Measurements from ENCODE around the gene ZFPM1.

ZFPM1 gene

GRCh38 chr16:88552166-88552565 is 99.1 kb downstream of the ZFPM1 start:
- ChIA-PET CTCF (interaction anchor here (1.8 kb wide), 1 partner anchor 9 kb away, joined by 6 read pairs; no protein-coding TSS in a partner anchor), POLR2A (no interaction called here)
- TF ChIP-seq, protein P1, sequence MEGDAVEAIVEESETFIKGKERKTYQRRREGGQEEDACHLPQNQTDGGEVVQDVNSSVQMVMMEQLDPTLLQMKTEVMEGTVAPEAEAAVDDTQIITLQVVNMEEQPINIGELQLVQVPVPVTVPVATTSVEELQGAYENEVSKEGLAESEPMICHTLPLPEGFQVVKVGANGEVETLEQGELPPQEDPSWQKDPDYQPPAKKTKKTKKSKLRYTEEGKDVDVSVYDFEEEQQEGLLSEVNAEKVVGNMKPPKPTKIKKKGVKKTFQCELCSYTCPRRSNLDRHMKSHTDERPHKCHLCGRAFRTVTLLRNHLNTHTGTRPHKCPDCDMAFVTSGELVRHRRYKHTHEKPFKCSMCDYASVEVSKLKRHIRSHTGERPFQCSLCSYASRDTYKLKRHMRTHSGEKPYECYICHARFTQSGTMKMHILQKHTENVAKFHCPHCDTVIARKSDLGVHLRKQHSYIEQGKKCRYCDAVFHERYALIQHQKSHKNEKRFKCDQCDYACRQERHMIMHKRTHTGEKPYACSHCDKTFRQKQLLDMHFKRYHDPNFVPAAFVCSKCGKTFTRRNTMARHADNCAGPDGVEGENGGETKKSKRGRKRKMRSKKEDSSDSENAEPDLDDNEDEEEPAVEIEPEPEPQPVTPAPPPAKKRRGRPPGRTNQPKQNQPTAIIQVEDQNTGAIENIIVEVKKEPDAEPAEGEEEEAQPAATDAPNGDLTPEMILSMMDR (IDR thresholded peaks at IDR 0.05; ENCODE audit: control extremely low read depth, extremely low read depth, low read depth, missing control alignments): no peak
- DNase-seq (ENCODE audit: extremely low spot score): no peak

GRCh38 chr16:88552815-88553214 is 99.7 kb downstream of the ZFPM1 start:
- ChIA-PET POLR2A (no interaction called here), CTCF (interaction anchor here (1.3 to 1.8 kb wide), 2 partner anchors 8 to 100 kb away, joined by 3 to 6 read pairs; partner anchors contain the start of gene ZFPM1)
- TF ChIP-seq, protein P1 (IDR thresholded peaks at IDR 0.05; ENCODE audit: control extremely low read depth, extremely low read depth, low read depth, missing control alignments): no peak
- DNase-seq (ENCODE audit: extremely low spot score): no peak

- ChIA-PET POLR2A (no interaction called here), CTCF (interaction anchor here (1.3 to 1.7 kb wide), 2 partner anchors 9 to 101 kb away, joined by 3 to 4 read pairs; partner anchors contain the start of gene ZFPM1)
- no peak for DNase-seq (ENCODE audit: extremely low spot score)
- TF ChIP-seq, protein P1 (IDR thresholded peaks at IDR 0.05; ENCODE audit: control extremely low read depth, extremely low read depth, low read depth, missing control alignments): no peak
Observed at GRCh38 chr16:88553739-88554138, 100.7 kb downstream of the ZFPM1 start.

DNA sequence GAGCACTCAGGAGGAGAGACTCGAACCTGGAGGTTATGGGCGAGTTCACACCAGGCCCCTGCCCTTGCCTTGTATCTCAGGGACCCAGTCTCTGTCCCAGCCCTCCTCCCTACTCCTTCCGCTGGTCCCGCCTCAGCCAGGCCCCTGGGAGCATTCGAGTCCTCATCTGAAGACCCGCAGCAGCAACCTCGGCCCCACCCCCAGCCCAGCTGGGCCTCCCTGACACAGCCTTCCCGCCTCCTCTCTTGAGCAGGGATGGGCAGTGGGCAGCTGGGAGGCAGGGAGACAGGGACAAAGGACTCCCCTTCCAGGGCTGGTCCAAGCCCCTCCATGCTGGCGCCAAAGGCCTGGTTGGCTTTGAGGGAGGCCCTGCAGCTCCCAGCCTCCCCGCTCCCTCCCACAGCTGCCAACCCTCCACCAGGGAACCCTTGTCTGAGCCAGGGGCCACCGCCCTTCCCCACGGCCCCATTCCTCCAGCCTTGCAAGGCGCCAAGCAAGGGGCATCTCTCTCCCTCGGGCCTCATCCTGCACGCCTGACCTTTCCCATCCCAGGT is 101.7 kb downstream of the ZFPM1 start:
- POLR2A ChIA-PET: no interaction called here
- CTCF ChIA-PET: interaction anchor here (1.2 to 1.7 kb wide), 3 partner anchors 7 to 117 kb away, joined by 3 to 4 read pairs (median 4); partner anchors contain the start of gene ZC3H18
- no peak for DNase-seq (ENCODE audit: extremely low spot score)
- TF ChIP-seq, protein P1 (IDR thresholded peaks at IDR 0.05; ENCODE audit: control extremely low read depth, extremely low read depth, low read depth, missing control alignments): no peak

DNA sequence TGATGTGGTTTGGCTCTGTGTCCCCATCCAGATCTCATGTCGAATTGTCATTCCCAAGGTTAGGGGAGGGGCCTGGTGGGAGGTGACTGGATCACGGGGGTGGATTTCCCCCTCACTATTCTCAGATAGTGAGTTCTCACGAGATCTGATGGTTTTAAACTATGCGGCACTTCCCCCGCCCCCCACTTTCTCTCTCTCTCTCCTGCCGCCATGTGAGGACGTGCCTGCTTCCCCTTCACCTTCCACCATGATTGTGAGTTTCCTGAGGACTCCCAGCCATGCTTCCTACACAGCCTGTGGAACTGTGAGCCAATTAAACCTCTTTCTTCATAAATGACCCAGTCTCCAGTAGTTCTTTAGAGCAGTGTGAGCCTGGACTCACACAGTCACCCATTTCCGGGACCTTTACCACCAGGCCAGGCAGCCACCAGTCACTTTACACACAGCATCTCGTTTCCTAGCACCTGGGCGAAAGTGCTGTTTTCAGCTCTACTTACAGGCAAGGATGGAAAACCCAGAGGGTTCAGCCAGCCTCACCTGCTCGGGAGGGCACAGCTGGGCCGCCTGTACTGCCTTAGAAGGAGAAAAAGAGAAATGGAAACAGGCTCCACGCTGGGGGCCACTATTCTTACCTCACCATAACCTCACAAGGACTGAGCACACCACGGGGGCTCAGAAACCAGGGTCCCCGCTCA is 103.4 kb downstream of the ZFPM1 start:
- ChIA-PET CTCF (no interaction called here), POLR2A (no interaction called here)
- no peak for DNase-seq (ENCODE audit: extremely low spot score)
- TF ChIP-seq, protein P1 (IDR thresholded peaks at IDR 0.05; ENCODE audit: control extremely low read depth, extremely low read depth, low read depth, missing control alignments): no peak

DNA sequence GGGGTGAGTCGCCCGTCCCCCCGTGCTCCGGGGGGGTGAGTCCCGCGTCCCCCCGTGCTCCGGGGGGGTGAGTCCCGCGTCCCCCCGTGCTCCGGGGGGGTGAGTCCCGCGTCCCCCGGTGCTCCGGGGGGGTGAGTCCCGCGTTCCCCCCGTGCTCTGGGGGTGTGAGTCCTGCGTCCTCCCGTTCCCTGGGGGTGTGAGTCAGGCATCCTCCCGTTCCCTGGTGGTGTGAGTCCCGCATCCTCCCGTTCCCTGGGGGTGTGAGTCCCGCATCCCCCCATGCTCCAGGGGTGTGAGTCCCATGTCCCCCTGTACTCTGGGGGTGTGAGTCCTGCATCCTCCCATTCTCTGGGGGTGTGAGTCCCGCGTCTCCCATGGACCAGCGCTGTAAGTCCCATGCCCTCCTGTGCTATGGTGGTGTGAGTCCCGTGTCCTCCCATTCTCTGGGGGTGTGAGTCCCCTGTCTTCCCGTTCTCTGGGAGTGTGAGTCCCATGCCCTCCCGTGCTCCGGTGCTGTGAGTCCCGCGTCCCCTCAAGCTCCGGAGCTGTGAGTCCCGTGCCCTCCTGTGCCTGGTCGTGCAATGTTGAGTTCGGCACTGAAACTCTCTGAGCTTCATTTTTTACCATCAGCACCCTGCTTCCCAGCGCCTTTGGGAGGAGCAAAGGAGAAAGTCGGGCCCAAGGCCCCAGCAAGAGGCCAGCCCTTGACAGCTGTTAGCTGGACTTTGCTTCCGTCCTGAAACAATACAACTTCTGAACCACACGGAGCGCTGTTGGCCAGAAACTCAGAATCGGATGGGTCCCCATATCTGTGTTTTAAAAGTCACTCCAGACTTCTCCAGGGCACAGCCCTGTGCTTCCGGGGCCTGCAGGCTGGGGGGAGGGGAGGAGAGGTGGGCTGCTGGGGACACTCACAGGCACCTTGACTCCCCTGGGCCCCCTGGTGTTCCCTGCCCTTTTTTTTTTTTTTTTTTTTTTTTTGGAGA is 105.7 kb downstream of the ZFPM1 start:
- POLR2A ChIA-PET: interaction anchor here (0.6 kb wide), 1 partner anchor 23 kb away, joined by 4 read pairs; no protein-coding TSS in a partner anchor
- DNase-seq (ENCODE audit: extremely low spot score): no peak
- CTCF ChIA-PET: interaction anchor here (0.8 to 1.7 kb wide), 6 partner anchors 9 to 223 kb away, joined by 3 to 6 read pairs (median 4); partner anchors contain the start of gene ZC3H18
- TF ChIP-seq, protein P1 (IDR thresholded peaks at IDR 0.05; ENCODE audit: control extremely low read depth, extremely low read depth, low read depth, missing control alignments): no peak
